Left ventricle myocardium inferior (tissue), 1 donor: ENCODE results near the gene PIEZO1. TPM values are rescaled to one million over a fixed set of nuclear protein-coding genes. Genes with fewer than 3 reads are reported as not detected.

ENCODE experiments used
- DNase-seq: peaks from one replicate; pipeline ENCODE4 v3.0.0-alpha.2; 2020
- H3K27ac ChIP-seq: fragments of 200-600 bp; replicated peaks from 2 replicates; pipeline ENCODE4 v1.8.0; 2021
- H3K27me3 ChIP-seq: fragments of 200-600 bp; 2 replicates; pipeline ENCODE4 v1.8.0; 2021; ENCODE audit warnings: low read depth
- H3K36me3 ChIP-seq: fragments of 200-600 bp; 2 replicates; pipeline ENCODE4 v1.8.0; 2021
- H3K4me1 ChIP-seq: fragments of 200-600 bp; 2 replicates; pipeline ENCODE4 v1.8.0; 2021
- H3K4me3 ChIP-seq: fragments of 200-600 bp; 2 replicates; pipeline ENCODE4 v1.8.0; 2021; ENCODE audit warnings: mild to moderate bottlenecking, moderate library complexity
- H3K9me3 ChIP-seq: fragments of 200-600 bp; replicated peaks from 2 replicates; pipeline ENCODE4 v1.8.0; 2021
- intact Hi-C: fragments of 100-400 bp; cut with micrococcal nuclease; formaldehyde crosslinking; loops from one replicate; pipeline ENCODE4 v1.11.0; 2022
- total RNA-seq: library from RNA; stranded (reverse); fragmentation: NEBNext Ultra II Directional; extraction: Animal tissue kit (Norgen Biotek cat#: 25700); gene quantifications from one replicate; pipeline ENCODE4 v1.2.1, GENCODE V29; 2021
- TF ChIP-seq, protein P1 (sequence below): fragments of 200-600 bp; IDR thresholded peaks from 2 replicates; pipeline ENCODE4 v1.8.0; 2021; ENCODE audit warnings: antibody characterized with exemption, mild to moderate bottlenecking, borderline replicate concordance
- donor health status: DM: no; HTN: yes; CAD: no; lungs with severe emphysema.

The PIEZO1 gene
- total RNA-seq, 1 donor from 2014 or later: 17.1 TPM

DNA sequence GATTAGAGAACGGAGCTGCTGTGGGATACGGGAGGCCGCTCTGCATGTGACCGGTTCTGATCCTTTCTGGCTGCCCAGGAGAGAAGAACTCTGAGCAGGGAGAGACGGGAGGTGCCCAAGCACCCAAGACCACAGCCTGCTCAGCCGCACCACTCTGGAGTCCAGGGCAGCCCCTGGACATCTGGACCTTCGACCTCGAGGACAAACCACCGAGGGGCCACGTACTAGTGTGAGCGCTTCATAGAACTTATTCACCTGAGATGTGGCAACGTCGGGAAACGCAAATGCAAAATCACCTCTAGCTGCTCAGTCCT lies 84.7 kb downstream of the PIEZO1 start:
- Histone ChIP-seq H3K4me1 (peaks cover 58% of the 10 kb centered on the region), H3K27me3 (no peaks in the 10 kb centered on the region), H3K27ac (peak overlapping the region; percentile 85), H3K36me3 (peaks cover 33% of the 10 kb centered on the region), H3K9me3 (no peaks in the 10 kb centered on the region), H3K4me3 (peak overlapping the region; percentile 48)
- TF ChIP-seq, protein P1, sequence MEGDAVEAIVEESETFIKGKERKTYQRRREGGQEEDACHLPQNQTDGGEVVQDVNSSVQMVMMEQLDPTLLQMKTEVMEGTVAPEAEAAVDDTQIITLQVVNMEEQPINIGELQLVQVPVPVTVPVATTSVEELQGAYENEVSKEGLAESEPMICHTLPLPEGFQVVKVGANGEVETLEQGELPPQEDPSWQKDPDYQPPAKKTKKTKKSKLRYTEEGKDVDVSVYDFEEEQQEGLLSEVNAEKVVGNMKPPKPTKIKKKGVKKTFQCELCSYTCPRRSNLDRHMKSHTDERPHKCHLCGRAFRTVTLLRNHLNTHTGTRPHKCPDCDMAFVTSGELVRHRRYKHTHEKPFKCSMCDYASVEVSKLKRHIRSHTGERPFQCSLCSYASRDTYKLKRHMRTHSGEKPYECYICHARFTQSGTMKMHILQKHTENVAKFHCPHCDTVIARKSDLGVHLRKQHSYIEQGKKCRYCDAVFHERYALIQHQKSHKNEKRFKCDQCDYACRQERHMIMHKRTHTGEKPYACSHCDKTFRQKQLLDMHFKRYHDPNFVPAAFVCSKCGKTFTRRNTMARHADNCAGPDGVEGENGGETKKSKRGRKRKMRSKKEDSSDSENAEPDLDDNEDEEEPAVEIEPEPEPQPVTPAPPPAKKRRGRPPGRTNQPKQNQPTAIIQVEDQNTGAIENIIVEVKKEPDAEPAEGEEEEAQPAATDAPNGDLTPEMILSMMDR: no peak
- DNase-seq: no peak
- intact Hi-C loops: no loop called here

DNA sequence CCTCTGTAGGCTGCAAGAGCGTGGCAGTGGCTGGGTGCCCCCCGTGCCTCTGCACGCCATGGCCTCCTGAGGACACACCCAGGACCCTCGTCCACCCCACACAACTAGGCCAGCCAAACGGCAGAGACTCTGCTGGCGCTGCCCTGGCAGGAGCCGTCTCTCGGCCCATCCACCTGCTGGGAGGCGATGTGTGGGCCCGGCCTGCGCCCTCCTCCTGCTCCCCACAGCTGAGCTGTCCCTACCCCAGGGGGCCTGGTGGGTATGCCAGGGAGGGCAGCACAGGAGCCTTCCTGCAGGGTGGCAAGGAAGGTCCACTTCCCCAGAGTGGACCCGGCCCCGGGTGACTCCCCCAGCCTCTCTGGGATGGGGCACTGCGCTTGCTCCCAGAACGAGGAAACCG lies 85.8 kb downstream of the PIEZO1 start:
- intact Hi-C loops: no loop called here
- TF ChIP-seq, protein P1: no peak
- H3K27ac ChIP-seq: no peak overlapping the region

DNA sequence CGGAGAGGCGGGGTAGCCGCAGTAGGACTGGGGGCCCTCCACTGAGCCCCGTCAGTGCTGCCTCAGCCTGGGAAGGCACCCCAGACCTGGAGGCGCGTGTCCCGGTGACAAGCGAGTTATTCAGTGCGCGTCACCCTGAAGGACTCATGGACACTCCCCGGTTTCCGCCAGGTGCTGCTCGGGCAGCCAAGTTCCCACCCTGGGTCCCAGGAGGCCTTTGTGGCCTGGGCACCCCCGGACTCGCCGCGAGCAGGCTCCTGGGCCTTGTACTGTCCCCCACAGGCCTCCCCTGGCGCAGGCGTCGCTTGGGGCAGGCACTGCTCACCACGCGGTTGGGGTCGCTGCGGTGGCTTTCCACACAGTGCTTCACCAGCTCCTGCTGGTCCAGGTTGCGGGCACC lies 86.4 kb downstream of the PIEZO1 start:
- Histone ChIP-seq H3K36me3 (peaks cover 33% of the 10 kb centered on the region), H3K4me3 (no peak overlapping the region), H3K27me3 (no peaks in the 10 kb centered on the region), H3K27ac (no peak overlapping the region), H3K4me1 (peaks cover 41% of the 10 kb centered on the region), H3K9me3 (no peaks in the 10 kb centered on the region)
- TF ChIP-seq, protein P1: no peak
- intact Hi-C loops: no loop called here
- no peak for DNase-seq

More for the DNA sequence above, 85.8 kb downstream of the PIEZO1 start:
- H3K27me3 ChIP-seq: no peaks in the 10 kb centered on the region
- H3K4me3 ChIP-seq: no peak overlapping the region
- peaks cover 33% of the 10 kb centered on the region for H3K36me3 ChIP-seq
- no peak for DNase-seq
- H3K4me1 ChIP-seq: peaks cover 47% of the 10 kb centered on the region
- no peaks in the 10 kb centered on the region for H3K9me3 ChIP-seq

DNA sequence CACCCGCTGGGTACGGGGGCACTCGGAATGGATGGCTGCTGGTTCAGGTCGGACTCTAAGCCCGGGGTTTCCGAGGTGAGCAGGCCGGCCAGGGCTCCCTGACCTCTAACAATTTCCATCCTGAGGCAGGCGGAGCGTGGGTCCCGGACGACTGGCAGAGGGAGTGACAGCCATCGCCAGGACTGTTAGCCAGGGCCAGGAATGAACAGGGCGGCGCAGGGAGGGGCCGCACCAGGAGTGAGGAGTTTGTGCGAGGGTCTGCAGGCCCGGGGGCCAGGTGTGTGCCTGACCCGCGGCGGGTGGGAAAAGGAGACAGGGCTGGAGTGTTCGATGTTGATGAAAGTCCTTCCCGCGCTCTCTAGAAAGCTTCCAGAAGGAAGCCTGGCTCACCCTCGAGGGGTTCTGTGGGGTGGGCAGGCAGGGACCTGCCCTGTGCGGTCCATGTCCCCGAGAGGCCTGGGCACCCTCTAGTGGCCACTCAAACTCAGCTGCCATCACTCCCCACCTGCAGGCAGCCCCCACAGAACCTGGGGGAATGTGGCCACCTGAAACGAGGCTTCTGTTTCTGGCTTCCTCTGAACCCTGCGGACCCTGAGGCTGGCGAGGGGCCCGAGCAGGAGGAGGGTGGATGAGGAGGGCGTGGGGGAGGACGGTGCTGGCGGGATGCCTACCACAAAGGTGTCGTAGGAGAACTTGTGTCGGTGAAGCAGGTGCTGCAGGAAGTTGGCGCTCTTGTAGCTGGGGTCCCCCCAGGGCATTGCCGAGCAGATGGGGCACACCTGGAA lies 87.0 kb downstream of the PIEZO1 start:
- Histone ChIP-seq H3K27ac (no peak overlapping the region), H3K9me3 (no peaks in the 10 kb centered on the region), H3K4me1 (peaks cover 35% of the 10 kb centered on the region), H3K27me3 (no peaks in the 10 kb centered on the region), H3K36me3 (peaks cover 33% of the 10 kb centered on the region), H3K4me3 (no peak overlapping the region)
- TF ChIP-seq, protein P1: peak; percentile 55
- no peak for DNase-seq
- intact Hi-C loops: no loop called here

DNA sequence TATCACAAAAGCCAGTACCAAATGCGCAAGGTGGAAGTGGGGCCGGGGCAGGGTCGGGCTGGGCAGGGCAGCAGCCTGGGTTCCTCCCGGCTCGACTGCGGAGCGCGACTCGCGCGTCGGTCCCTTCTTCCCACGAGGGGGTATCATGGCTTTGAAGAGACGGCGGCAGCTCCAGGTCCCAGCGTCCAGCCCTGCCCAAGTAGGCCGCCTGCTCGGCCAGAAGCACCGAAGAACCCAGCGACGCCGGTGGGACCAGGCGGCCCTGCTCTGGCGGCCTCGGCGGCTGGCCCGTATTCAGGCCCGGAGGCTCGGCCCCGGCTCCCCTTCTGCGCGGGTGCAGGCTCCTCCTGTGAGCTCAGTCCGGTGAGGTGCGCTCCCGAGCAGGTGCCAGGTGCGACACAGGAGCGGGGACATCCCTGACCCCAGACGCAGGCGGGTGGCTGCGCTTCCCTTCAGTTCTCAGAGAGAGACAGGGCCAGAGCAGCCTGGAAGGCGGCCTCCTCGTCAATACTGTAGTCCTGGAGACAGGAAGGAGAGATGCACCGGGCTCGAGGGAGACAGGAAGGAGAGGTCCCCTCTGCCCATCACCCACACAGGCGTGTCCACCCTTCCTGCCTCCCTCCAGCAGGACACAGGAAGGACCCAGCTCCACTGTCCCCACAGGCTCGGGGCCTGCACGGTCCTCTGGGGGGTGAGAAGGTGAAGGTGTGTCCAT lies 87.7 kb downstream of the PIEZO1 start:
- Histone ChIP-seq H3K27ac (no peak overlapping the region), H3K36me3 (peaks cover 33% of the 10 kb centered on the region), H3K9me3 (no peaks in the 10 kb centered on the region), H3K4me1 (peaks cover 28% of the 10 kb centered on the region), H3K27me3 (no peaks in the 10 kb centered on the region), H3K4me3 (no peak overlapping the region)
- TF ChIP-seq, protein P1: no peak
- no peak for DNase-seq
- intact Hi-C loops: no loop called here
